WTC11 (cell line): Measurements from ENCODE around the gene HDAC5. TPM values are rescaled to one million over a fixed set of nuclear protein-coding genes. Genes with fewer than 3 reads are reported as not detected.

Experiments
- ATAC-seq: fragments of 200-7000 bp; cut with Tn5 transposase; 2 replicates; pipeline ENCODE4 v1.10.0; 2021; ENCODE audit warnings: mild to moderate bottlenecking, moderate library complexity
- CTCF ChIA-PET: fragments of 300-600 bp; sonication (Branson Sonifier 250); formaldehyde crosslinking; loops from one replicate; lab custom pipeline; 2021; ENCODE audit warnings: antibody characterized with exemption; lab: Charles Lee
- POLR2A ChIA-PET: fragments of 350-600 bp; sonication (Branson Sonifier 250); formaldehyde crosslinking; loops from one replicate; lab custom pipeline; 2021; ENCODE audit warnings: antibody characterized with exemption; lab: Charles Lee
- DNase-seq: peaks from one replicate; pipeline ENCODE4 v3.0.0; 2021; ENCODE audit warnings: low spot score
- H3K27ac Mint-ChIP-seq: 2 replicates; pipeline ENCODE4 v1.8.0; 2021; ENCODE audit warnings: mixed read lengths
- H3K27me3 Mint-ChIP-seq: 2 replicates; pipeline ENCODE4 v1.8.0; 2021; ENCODE audit warnings: low read depth, mild to moderate bottlenecking, moderate library complexity, mixed read lengths
- H3K36me3 Mint-ChIP-seq: 2 replicates; pipeline ENCODE4 v1.8.0; 2021; ENCODE audit warnings: mixed read lengths
- H3K4me1 Mint-ChIP-seq: 2 replicates; pipeline ENCODE4 v1.8.0; 2022; ENCODE audit warnings: mixed read lengths
- H3K4me3 Mint-ChIP-seq: 2 replicates; pipeline ENCODE4 v1.8.0; 2021; ENCODE audit warnings: mild to moderate bottlenecking, moderate library complexity, mixed read lengths
- H3K9me3 Mint-ChIP-seq: 2 replicates; pipeline ENCODE4 v1.8.0; 2021; ENCODE audit warnings: mixed read lengths
- CBFB ChIP-seq: sonication (generic); formaldehyde crosslinking; IDR thresholded peaks from 2 replicates; pipeline ENCODE4 v1.8.1; 2022; ENCODE audit warnings: mild to moderate bottlenecking, low read depth, missing genetic modification reagents
- EMX1 ChIP-seq: fragments of 250-450 bp; sonication (Bioruptor Pico); IDR thresholded peaks from 2 replicates; pipeline ENCODE4 v1.8.0; 2021; ENCODE audit warnings: mild to moderate bottlenecking
- ETV6 ChIP-seq: sonication (generic); formaldehyde crosslinking; IDR thresholded peaks from 2 replicates; pipeline ENCODE4 v1.8.1; 2022; ENCODE audit warnings: mild to moderate bottlenecking, missing genetic modification reagents
- GRHL2 ChIP-seq: fragments of 250-450 bp; sonication (Bioruptor Pico); IDR thresholded peaks from 2 replicates; pipeline ENCODE4 v1.8.0; 2022; ENCODE audit warnings: mild to moderate bottlenecking, moderate library complexity; ENCODE audit not compliant: insufficient replicate concordance, severe bottlenecking
- PRDM15 ChIP-seq: sonication (generic); formaldehyde crosslinking; IDR thresholded peaks from 2 replicates; pipeline ENCODE4 v1.8.0; 2022; ENCODE audit warnings: missing genetic modification reagents
- ZBTB21 ChIP-seq: sonication (generic); formaldehyde crosslinking; IDR thresholded peaks from 2 replicates; pipeline ENCODE4 v1.8.1; 2023; ENCODE audit warnings: mild to moderate bottlenecking, missing genetic modification reagents, borderline replicate concordance
- ZNF317 ChIP-seq: sonication (generic); formaldehyde crosslinking; IDR thresholded peaks from 2 replicates; pipeline ENCODE4 v1.8.1; 2023; ENCODE audit warnings: low read depth, mild to moderate bottlenecking, moderate library complexity, missing genetic modification reagents, borderline replicate concordance
- ZSCAN18 ChIP-seq: fragments of 250-450 bp; sonication (Bioruptor Pico); IDR thresholded peaks from 2 replicates; pipeline ENCODE4 v2.1.2; 2022; ENCODE audit warnings: mild to moderate bottlenecking, moderate library complexity
- total RNA-seq: library from RNA; stranded (reverse); gene quantifications from 3 replicates; pipeline ENCODE4 v1.2.3, GENCODE V29; 2021
- TF ChIP-seq, protein P1 (sequence below): fragments of 250-450 bp; sonication (Bioruptor Pico); IDR thresholded peaks from 2 replicates; pipeline ENCODE4 v1.8.0; 2021; ENCODE audit warnings: mild to moderate bottlenecking
- TF ChIP-seq, protein P2 (sequence below): sonication (generic); formaldehyde crosslinking; IDR thresholded peaks from 2 replicates; pipeline ENCODE4 v1.8.0; 2022; ENCODE audit warnings: mild to moderate bottlenecking, missing genetic modification reagents
- TF ChIP-seq, protein P3 (sequence below): sonication (generic); formaldehyde crosslinking; IDR thresholded peaks from 2 replicates; pipeline ENCODE4 v1.8.1; 2022; ENCODE audit warnings: mild to moderate bottlenecking, missing genetic modification reagents, moderate library complexity, borderline replicate concordance
- TF ChIP-seq, protein P4 (sequence below): sonication (generic); formaldehyde crosslinking; IDR thresholded peaks from 2 replicates; pipeline ENCODE4 v1.8.1; 2023; ENCODE audit warnings: mild to moderate bottlenecking, missing genetic modification reagents, borderline replicate concordance

The HDAC5 gene
- total RNA-seq, 1 experiment from 2014 or later = 61.6 TPM

- TF ChIP-seq, protein P1, sequence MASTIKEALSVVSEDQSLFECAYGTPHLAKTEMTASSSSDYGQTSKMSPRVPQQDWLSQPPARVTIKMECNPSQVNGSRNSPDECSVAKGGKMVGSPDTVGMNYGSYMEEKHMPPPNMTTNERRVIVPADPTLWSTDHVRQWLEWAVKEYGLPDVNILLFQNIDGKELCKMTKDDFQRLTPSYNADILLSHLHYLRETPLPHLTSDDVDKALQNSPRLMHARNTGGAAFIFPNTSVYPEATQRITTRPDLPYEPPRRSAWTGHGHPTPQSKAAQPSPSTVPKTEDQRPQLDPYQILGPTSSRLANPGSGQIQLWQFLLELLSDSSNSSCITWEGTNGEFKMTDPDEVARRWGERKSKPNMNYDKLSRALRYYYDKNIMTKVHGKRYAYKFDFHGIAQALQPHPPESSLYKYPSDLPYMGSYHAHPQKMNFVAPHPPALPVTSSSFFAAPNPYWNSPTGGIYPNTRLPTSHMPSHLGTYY = no peak
- TF ChIP-seq, protein P2, sequence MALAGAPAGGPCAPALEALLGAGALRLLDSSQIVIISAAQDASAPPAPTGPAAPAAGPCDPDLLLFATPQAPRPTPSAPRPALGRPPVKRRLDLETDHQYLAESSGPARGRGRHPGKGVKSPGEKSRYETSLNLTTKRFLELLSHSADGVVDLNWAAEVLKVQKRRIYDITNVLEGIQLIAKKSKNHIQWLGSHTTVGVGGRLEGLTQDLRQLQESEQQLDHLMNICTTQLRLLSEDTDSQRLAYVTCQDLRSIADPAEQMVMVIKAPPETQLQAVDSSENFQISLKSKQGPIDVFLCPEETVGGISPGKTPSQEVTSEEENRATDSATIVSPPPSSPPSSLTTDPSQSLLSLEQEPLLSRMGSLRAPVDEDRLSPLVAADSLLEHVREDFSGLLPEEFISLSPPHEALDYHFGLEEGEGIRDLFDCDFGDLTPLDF = no peak
- no peak for TF ChIP-seq CBFB (CRISPR knock-in tag)
Measured at GRCh38 chr17:44078412-44078811, 45.0 kb downstream of the HDAC5 start (continued).

GRCh38 chr17:44077595-44077909, 45.9 kb downstream of the HDAC5 start:
- ChIA-PET CTCF (interaction anchor here (1.9 kb wide), 1 partner anchor 10 kb away, joined by 5 read pairs; no protein-coding TSS in a partner anchor), POLR2A (interaction anchor here (0.6 to 1.8 kb wide), 3 partner anchors 10 to 49 kb away, joined by 4 to 6 read pairs (median 5); no protein-coding TSS in a partner anchor)

More at GRCh38 chr17:44077595-44077909, 45.9 kb downstream of the HDAC5 start:
- ATAC-seq = no peak
- Mint-ChIP-seq H3K4me3 (no peak overlapping the region), H3K36me3 (peaks cover 37% of the 10 kb centered on the region), H3K9me3 (no peaks in the 10 kb centered on the region), H3K27me3 (no peaks in the 10 kb centered on the region), H3K27ac (no peak overlapping the region; the same call in 1 of the 2 replicates), H3K4me1 (peaks cover 10% of the 10 kb centered on the region)
- TF ChIP-seq ETV6 (CRISPR knock-in tag) (no peak), EMX1 (CRISPR knock-in tag) (no peak), ZSCAN18 (CRISPR knock-in tag) (no peak), CBFB (CRISPR knock-in tag) (no peak), ZNF317 (CRISPR knock-in tag) (no peak), ZBTB21 (no peak), PRDM15 (CRISPR knock-in tag) (no peak), GRHL2 (CRISPR knock-in tag) (no peak)
- TF ChIP-seq, protein P3, sequence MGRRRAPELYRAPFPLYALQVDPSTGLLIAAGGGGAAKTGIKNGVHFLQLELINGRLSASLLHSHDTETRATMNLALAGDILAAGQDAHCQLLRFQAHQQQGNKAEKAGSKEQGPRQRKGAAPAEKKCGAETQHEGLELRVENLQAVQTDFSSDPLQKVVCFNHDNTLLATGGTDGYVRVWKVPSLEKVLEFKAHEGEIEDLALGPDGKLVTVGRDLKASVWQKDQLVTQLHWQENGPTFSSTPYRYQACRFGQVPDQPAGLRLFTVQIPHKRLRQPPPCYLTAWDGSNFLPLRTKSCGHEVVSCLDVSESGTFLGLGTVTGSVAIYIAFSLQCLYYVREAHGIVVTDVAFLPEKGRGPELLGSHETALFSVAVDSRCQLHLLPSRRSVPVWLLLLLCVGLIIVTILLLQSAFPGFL (CRISPR knock-in tag) = no peak
- TF ChIP-seq, protein P4, sequence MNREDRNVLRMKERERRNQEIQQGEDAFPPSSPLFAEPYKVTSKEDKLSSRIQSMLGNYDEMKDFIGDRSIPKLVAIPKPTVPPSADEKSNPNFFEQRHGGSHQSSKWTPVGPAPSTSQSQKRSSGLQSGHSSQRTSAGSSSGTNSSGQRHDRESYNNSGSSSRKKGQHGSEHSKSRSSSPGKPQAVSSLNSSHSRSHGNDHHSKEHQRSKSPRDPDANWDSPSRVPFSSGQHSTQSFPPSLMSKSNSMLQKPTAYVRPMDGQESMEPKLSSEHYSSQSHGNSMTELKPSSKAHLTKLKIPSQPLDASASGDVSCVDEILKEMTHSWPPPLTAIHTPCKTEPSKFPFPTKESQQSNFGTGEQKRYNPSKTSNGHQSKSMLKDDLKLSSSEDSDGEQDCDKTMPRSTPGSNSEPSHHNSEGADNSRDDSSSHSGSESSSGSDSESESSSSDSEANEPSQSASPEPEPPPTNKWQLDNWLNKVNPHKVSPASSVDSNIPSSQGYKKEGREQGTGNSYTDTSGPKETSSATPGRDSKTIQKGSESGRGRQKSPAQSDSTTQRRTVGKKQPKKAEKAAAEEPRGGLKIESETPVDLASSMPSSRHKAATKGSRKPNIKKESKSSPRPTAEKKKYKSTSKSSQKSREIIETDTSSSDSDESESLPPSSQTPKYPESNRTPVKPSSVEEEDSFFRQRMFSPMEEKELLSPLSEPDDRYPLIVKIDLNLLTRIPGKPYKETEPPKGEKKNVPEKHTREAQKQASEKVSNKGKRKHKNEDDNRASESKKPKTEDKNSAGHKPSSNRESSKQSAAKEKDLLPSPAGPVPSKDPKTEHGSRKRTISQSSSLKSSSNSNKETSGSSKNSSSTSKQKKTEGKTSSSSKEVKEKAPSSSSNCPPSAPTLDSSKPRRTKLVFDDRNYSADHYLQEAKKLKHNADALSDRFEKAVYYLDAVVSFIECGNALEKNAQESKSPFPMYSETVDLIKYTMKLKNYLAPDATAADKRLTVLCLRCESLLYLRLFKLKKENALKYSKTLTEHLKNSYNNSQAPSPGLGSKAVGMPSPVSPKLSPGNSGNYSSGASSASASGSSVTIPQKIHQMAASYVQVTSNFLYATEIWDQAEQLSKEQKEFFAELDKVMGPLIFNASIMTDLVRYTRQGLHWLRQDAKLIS (CRISPR knock-in tag) = no peak
- no peak for DNase-seq
